PC-9 (cell line): ENCODE data around the gene R3HDM1. TPM values are rescaled to one million over a fixed set of nuclear protein-coding genes. Genes with fewer than 3 reads are reported as not detected.

Source experiments
- BruUV-seq: library from RNA; stranded (reverse); fragments of 400-500 nt; replicated peaks from 2 replicates; lab custom pipeline; 2021; lab: Mats Ljungman, UMichigan
- CTCF ChIA-PET: fragments of 300-600 bp; sonication (Branson Sonifier 250); formaldehyde crosslinking; loops from one replicate; lab custom pipeline; 2022; ENCODE audit warnings: antibody characterized with exemption; lab: Charles Lee
- POLR2A ChIA-PET: fragments of 300-600 bp; sonication (Branson Sonifier 250); formaldehyde crosslinking; loops from one replicate; lab custom pipeline; 2022; ENCODE audit warnings: antibody characterized with exemption; ENCODE audit not compliant: unreplicated experiment; lab: Charles Lee
- DNase-seq, 2 experiments: peaks; one replicate each; pipeline versions ENCODE4 v3.0.0 to v3.0.0-alpha.2; 2015 to 2022; ENCODE audit warnings: mixed read lengths in 1 of 2
- H2AFZ ChIP-seq: fragments of 200-600 bp; sonication (generic); 2 replicates; pipeline ENCODE4 v1.8.1; 2017; ENCODE audit warnings: antibody characterized with exemption
- H3F3A ChIP-seq: fragments of 200-600 bp; sonication (generic); 2 replicates; pipeline ENCODE4 v1.8.1; 2017; ENCODE audit warnings: antibody characterized with exemption, mild to moderate bottlenecking, low read depth; ENCODE audit not compliant: insufficient read depth
- H3K27ac ChIP-seq: fragments of 200-600 bp; sonication (generic); 2 replicates; pipeline ENCODE4 v1.6.1; 2016; ENCODE audit warnings: mixed run types
- H3K27me3 ChIP-seq: fragments of 200-600 bp; sonication (generic); 2 replicates; pipeline ENCODE4 v1.6.1; 2016; ENCODE audit warnings: low read depth, mixed run types; ENCODE audit not compliant: insufficient read depth
- H3K36me3 ChIP-seq: fragments of 200-600 bp; sonication (generic); 2 replicates; pipeline ENCODE4 v1.6.1; 2016; ENCODE audit warnings: low read depth, mixed run types
- H3K4me1 ChIP-seq: fragments of 200-600 bp; sonication (generic); replicated peaks from 2 replicates; pipeline ENCODE4 v1.6.1; 2016; ENCODE audit warnings: mixed run types; ENCODE audit not compliant: insufficient read depth
- H3K4me2 ChIP-seq: fragments of 200-600 bp; sonication (generic); 2 replicates; pipeline ENCODE4 v1.6.1; 2017; ENCODE audit warnings: mixed run types
- H3K4me3 ChIP-seq: fragments of 200-600 bp; sonication (generic); 2 replicates; pipeline ENCODE4 v1.6.1; 2016; ENCODE audit warnings: mixed run types
- H3K79me2 ChIP-seq: fragments of 200-600 bp; sonication (generic); 2 replicates; pipeline ENCODE4 v1.6.1; 2017; ENCODE audit warnings: low read depth, mixed run types
- H3K9me2 ChIP-seq: fragments of 200-600 bp; sonication (generic); 2 replicates; pipeline ENCODE4 v1.8.1; 2017; ENCODE audit warnings: mild to moderate bottlenecking; ENCODE audit not compliant: insufficient read depth
- H3K9me3 ChIP-seq: fragments of 200-600 bp; sonication (generic); 2 replicates; pipeline ENCODE4 v1.8.1; 2016; ENCODE audit warnings: low read depth; ENCODE audit not compliant: insufficient read depth
- H4K20me1 ChIP-seq: fragments of 200-600 bp; sonication (generic); 2 replicates; pipeline ENCODE4 v1.8.1; 2017; ENCODE audit not compliant: insufficient read depth
- CTCF ChIP-seq: fragments of 200-600 bp; sonication (generic); conservative IDR thresholded peaks from 2 replicates; pipeline ENCODE4 v1.6.1; 2017; ENCODE audit warnings: mixed run types, antibody characterized with exemption, mild to moderate bottlenecking, moderate library complexity
- EZH2 ChIP-seq: fragments of 200-600 bp; sonication (generic); IDR thresholded peaks from 2 replicates; pipeline ENCODE4 v1.8.0; 2017; ENCODE audit warnings: antibody characterized with exemption, low read depth
- intact Hi-C: fragments of 100-400 bp; cut with micrococcal nuclease; formaldehyde crosslinking; loops from one replicate; pipeline ENCODE4 v1.10.0; 2022; ENCODE audit not compliant: unreplicated experiment
- total RNA-seq: library from RNA; stranded (reverse); gene quantifications from 2 replicates; pipeline ENCODE4 v1.2.3, GENCODE V29; 2021

Gene R3HDM1
- total RNA-seq, 1 experiment from 2014 or later = 36.7 TPM

- CTCF ChIA-PET = no interaction called here
- TF ChIP-seq CTCF (no peak), EZH2 (no peak)
- H3K4me3 ChIP-seq = no peak overlapping the region
These were observed 144.7 kb downstream of the R3HDM1 start for GRCh38 chr2:135676031-135676430.

DNA sequence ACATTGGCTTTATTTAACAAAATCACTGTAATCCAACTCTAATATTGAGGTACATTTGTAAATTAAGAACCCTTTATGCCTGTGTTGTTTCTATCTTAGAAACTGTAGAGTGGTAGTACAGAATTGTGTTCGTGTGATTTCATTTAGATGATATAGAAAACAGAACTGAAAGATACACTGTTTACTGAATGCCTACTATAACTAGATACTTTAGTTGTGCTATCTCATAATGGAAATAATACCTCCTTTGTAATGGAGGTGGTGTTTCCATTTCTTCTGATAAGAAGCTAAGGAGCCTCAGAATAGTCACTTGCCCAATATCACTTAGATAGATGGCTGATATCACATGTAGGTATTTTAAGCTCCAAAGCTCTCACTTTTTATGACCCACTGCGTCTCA lies 147.8 kb downstream of the R3HDM1 start:
- H3F3A ChIP-seq = no peaks in the 10 kb centered on the region
- no peak for TF ChIP-seq EZH2
- TF ChIP-seq CTCF = no peak
- CTCF ChIA-PET = no interaction called here

More at GRCh38 chr2:135676031-135676430, 144.7 kb downstream of the R3HDM1 start:
- Histone ChIP-seq H3F3A (no peaks in the 10 kb centered on the region), H3K27ac (no peak overlapping the region), H4K20me1 (no peaks in the 10 kb centered on the region), H3K4me1 (no peaks in the 10 kb centered on the region), H2AFZ (no peak overlapping the region), H3K79me2 (no peaks in the 10 kb centered on the region), H3K9me3 (no peaks in the 10 kb centered on the region; the same call in 1 of the 2 replicates), H3K4me2 (no peak overlapping the region), H3K9me2 (no peaks in the 10 kb centered on the region), H3K27me3 (no peaks in the 10 kb centered on the region), H3K36me3 (no peaks in the 10 kb centered on the region)
- DNase-seq = no peak
- intact Hi-C loops = no loop called here
- POLR2A ChIA-PET = interaction anchor here (0.6 kb wide), 1 partner anchor 677 kb away, joined by 4 read pairs; no protein-coding TSS in a partner anchor
- no TSS peak for BruUV-seq

DNA sequence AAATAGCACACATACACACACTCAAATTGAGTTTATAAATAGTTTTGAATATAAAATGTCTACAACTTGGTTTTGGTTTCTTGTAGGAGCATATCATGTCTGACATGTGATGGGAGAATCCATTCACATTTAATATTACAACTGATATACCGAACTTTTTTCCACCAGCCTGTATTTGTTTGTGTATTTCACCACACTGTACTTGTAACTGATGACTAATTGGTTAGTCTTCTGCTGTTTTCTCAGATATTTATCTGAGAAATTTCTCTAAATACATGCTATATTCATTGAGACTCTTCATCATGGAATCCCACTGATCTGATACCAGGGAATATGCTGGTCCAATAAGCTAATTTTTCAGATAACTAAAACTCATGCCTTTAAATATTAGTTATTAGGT lies 154.1 kb downstream of the R3HDM1 start:
- Histone ChIP-seq H2AFZ (no peak overlapping the region), H3K9me2 (no peaks in the 10 kb centered on the region), H3K4me2 (no peak overlapping the region), H3K27ac (no peak overlapping the region), H4K20me1 (no peaks in the 10 kb centered on the region), H3K36me3 (no peaks in the 10 kb centered on the region), H3F3A (no peaks in the 10 kb centered on the region), H3K4me1 (0 out of 2 replicates have a peak, but pooled peaks cover 6% of the 10 kb centered on the region), H3K27me3 (no peaks in the 10 kb centered on the region), H3K79me2 (no peaks in the 10 kb centered on the region), H3K4me3 (no peak overlapping the region), H3K9me3 (no peaks in the 10 kb centered on the region)
- POLR2A ChIA-PET = no interaction called here
- BruUV-seq = no TSS peak
- no peak for TF ChIP-seq CTCF
- TF ChIP-seq EZH2 = no peak
- intact Hi-C loops = no loop called here
- DNase-seq = peak in 1 of 2 experiments; percentile 38
- CTCF ChIA-PET = no interaction called here

More for the DNA sequence above, 147.8 kb downstream of the R3HDM1 start:
- Histone ChIP-seq H3K4me3 (no peak overlapping the region), H3K27me3 (no peaks in the 10 kb centered on the region), H4K20me1 (no peaks in the 10 kb centered on the region), H3K79me2 (no peaks in the 10 kb centered on the region), H3K4me1 (no peaks in the 10 kb centered on the region), H3K4me2 (no peak overlapping the region), H3K9me2 (no peaks in the 10 kb centered on the region), H3K9me3 (no peaks in the 10 kb centered on the region; the same call in 1 of the 2 replicates), H3K36me3 (no peaks in the 10 kb centered on the region), H2AFZ (no peak overlapping the region), H3K27ac (no peak overlapping the region)
- POLR2A ChIA-PET = no interaction called here
- intact Hi-C loops = no loop called here
- no TSS peak for BruUV-seq
- DNase-seq = no peak
